ENCODE measurements around the gene NOX4.
"Not testable (repeated sequence)": the region's sequence is repeated elsewhere in the genome, so short reads cannot be mapped to it uniquely, and the experiment has no call there.

Gene NOX4

GRCh38 chr11:89355646-89356045 is 135.5 kb downstream of the NOX4 start:
- Histone ChIP-seq H3K9me3 (ENCODE audit: insufficient read depth, low read length) (no peaks in the 10 kb centered on the region), H3K27me3 (ENCODE audit: insufficient read depth, insufficient read length) (no peaks in the 10 kb centered on the region), H3K4me3 (ENCODE audit: insufficient read length, low read depth) (no peak overlapping the region), H3K9ac (ENCODE audit: insufficient read length, low read depth) (no peak overlapping the region), H3K4me1 (ENCODE audit: insufficient read depth, insufficient read length) (no peaks in the 10 kb centered on the region), H3K36me3 (ENCODE audit: insufficient read depth, insufficient read length, low read length) (peaks cover 5% of the 10 kb centered on the region)
- DNase-seq (ENCODE audit: low read depth, low spot score) = no peak
- TF ChIP-seq ZNF274 (IDR thresholded peaks at IDR 0.05; ENCODE audit: low read depth, low read length) (no peak), YY1 (IDR thresholded peaks at IDR 0.05; ENCODE audit: insufficient read depth, insufficient read length) (no peak), SUZ12 (IDR thresholded peaks at IDR 0.05; ENCODE audit: extremely low read depth, insufficient read depth, insufficient read length) (no peak)

- not testable (repeated sequence) for H3K27me3 ChIP-seq (ENCODE audit: insufficient read depth, insufficient read length); H3K9me3 ChIP-seq (ENCODE audit: insufficient read depth, low read length); H3K9ac ChIP-seq (ENCODE audit: insufficient read length, low read depth); H3K4me1 ChIP-seq (ENCODE audit: insufficient read depth, insufficient read length); DNase-seq (ENCODE audit: low read depth, low spot score); H3K4me3 ChIP-seq (ENCODE audit: insufficient read length, low read depth); H3K36me3 ChIP-seq (ENCODE audit: insufficient read depth, insufficient read length, low read length)
These were observed 136.7 kb downstream of the NOX4 start for GRCh38 chr11:89354513-89354912.

- H3K4me3 ChIP-seq (ENCODE audit: insufficient read length, low read depth) = no peak overlapping the region
- H3K27me3 ChIP-seq (ENCODE audit: insufficient read depth, insufficient read length) = no peaks in the 10 kb centered on the region
- H3K4me1 ChIP-seq (ENCODE audit: insufficient read depth, insufficient read length) = no peaks in the 10 kb centered on the region
- H3K36me3 ChIP-seq (ENCODE audit: insufficient read depth, insufficient read length, low read length) = no peaks in the 10 kb centered on the region
- no peak overlapping the region for H3K9ac ChIP-seq (ENCODE audit: insufficient read length, low read depth)
- DNase-seq (ENCODE audit: low read depth, low spot score) = no peak
- H3K9me3 ChIP-seq (ENCODE audit: insufficient read depth, low read length) = no peaks in the 10 kb centered on the region
- TF ChIP-seq YY1 (IDR thresholded peaks at IDR 0.05; ENCODE audit: insufficient read depth, insufficient read length) (no peak), ZNF274 (IDR thresholded peaks at IDR 0.05; ENCODE audit: low read depth, low read length) (no peak), SUZ12 (IDR thresholded peaks at IDR 0.05; ENCODE audit: extremely low read depth, insufficient read depth, insufficient read length) (no peak)
These were observed 144.1 kb downstream of the NOX4 start for GRCh38 chr11:89347071-89347470.

GRCh38 chr11:89346601-89347000 is 144.6 kb downstream of the NOX4 start:
- H3K9ac ChIP-seq (ENCODE audit: insufficient read length, low read depth) = no peak overlapping the region
- H3K4me1 ChIP-seq (ENCODE audit: insufficient read depth, insufficient read length) = no peaks in the 10 kb centered on the region
- no peaks in the 10 kb centered on the region for H3K9me3 ChIP-seq (ENCODE audit: insufficient read depth, low read length)
- no peaks in the 10 kb centered on the region for H3K36me3 ChIP-seq (ENCODE audit: insufficient read depth, insufficient read length, low read length)
- TF ChIP-seq YY1 (IDR thresholded peaks at IDR 0.05; ENCODE audit: insufficient read depth, insufficient read length) = no peak
- no peak for TF ChIP-seq ZNF274 (IDR thresholded peaks at IDR 0.05; ENCODE audit: low read depth, low read length)
- no peak for TF ChIP-seq SUZ12 (IDR thresholded peaks at IDR 0.05; ENCODE audit: extremely low read depth, insufficient read depth, insufficient read length)
- DNase-seq (ENCODE audit: low read depth, low spot score) = no peak
- no peak overlapping the region for H3K4me3 ChIP-seq (ENCODE audit: insufficient read length, low read depth)
- no peaks in the 10 kb centered on the region for H3K27me3 ChIP-seq (ENCODE audit: insufficient read depth, insufficient read length)

GRCh38 chr11:89342880-89343572 is 148.1 kb downstream of the NOX4 start:
- H3K9ac ChIP-seq (ENCODE audit: insufficient read length, low read depth); H3K36me3 ChIP-seq (ENCODE audit: insufficient read depth, insufficient read length, low read length); H3K4me1 ChIP-seq (ENCODE audit: insufficient read depth, insufficient read length); H3K27me3 ChIP-seq (ENCODE audit: insufficient read depth, insufficient read length); DNase-seq (ENCODE audit: low read depth, low spot score); H3K4me3 ChIP-seq (ENCODE audit: insufficient read length, low read depth); H3K9me3 ChIP-seq (ENCODE audit: insufficient read depth, low read length): not testable (repeated sequence)

GRCh38 chr11:89340450-89340849 is 150.7 kb downstream of the NOX4 start:
- H3K4me3 ChIP-seq (ENCODE audit: insufficient read length, low read depth); H3K9me3 ChIP-seq (ENCODE audit: insufficient read depth, low read length); H3K36me3 ChIP-seq (ENCODE audit: insufficient read depth, insufficient read length, low read length); DNase-seq (ENCODE audit: low read depth, low spot score); H3K4me1 ChIP-seq (ENCODE audit: insufficient read depth, insufficient read length); H3K27me3 ChIP-seq (ENCODE audit: insufficient read depth, insufficient read length); H3K9ac ChIP-seq (ENCODE audit: insufficient read length, low read depth): not testable (repeated sequence)

- H3K27me3 ChIP-seq (ENCODE audit: insufficient read depth, insufficient read length); H3K36me3 ChIP-seq (ENCODE audit: insufficient read depth, insufficient read length, low read length); H3K4me1 ChIP-seq (ENCODE audit: insufficient read depth, insufficient read length); DNase-seq (ENCODE audit: low read depth, low spot score); H3K9me3 ChIP-seq (ENCODE audit: insufficient read depth, low read length); H3K9ac ChIP-seq (ENCODE audit: insufficient read length, low read depth); H3K4me3 ChIP-seq (ENCODE audit: insufficient read length, low read depth): not testable (repeated sequence)
These were observed 153.1 kb downstream of the NOX4 start for GRCh38 chr11:89338073-89338472.

GRCh38 chr11:89337100-89337650 is 154.0 kb downstream of the NOX4 start:
- not testable (repeated sequence) for H3K9me3 ChIP-seq (ENCODE audit: insufficient read depth, low read length); H3K4me1 ChIP-seq (ENCODE audit: insufficient read depth, insufficient read length); H3K4me3 ChIP-seq (ENCODE audit: insufficient read length, low read depth); H3K27me3 ChIP-seq (ENCODE audit: insufficient read depth, insufficient read length); H3K9ac ChIP-seq (ENCODE audit: insufficient read length, low read depth); DNase-seq (ENCODE audit: low read depth, low spot score); H3K36me3 ChIP-seq (ENCODE audit: insufficient read depth, insufficient read length, low read length)

- not testable (repeated sequence) for DNase-seq (ENCODE audit: low read depth, low spot score); H3K9ac ChIP-seq (ENCODE audit: insufficient read length, low read depth); H3K36me3 ChIP-seq (ENCODE audit: insufficient read depth, insufficient read length, low read length); H3K4me1 ChIP-seq (ENCODE audit: insufficient read depth, insufficient read length); H3K27me3 ChIP-seq (ENCODE audit: insufficient read depth, insufficient read length); H3K4me3 ChIP-seq (ENCODE audit: insufficient read length, low read depth); H3K9me3 ChIP-seq (ENCODE audit: insufficient read depth, low read length)
These were observed 157.5 kb downstream of the NOX4 start for GRCh38 chr11:89333704-89334103.

- H3K9me3 ChIP-seq (ENCODE audit: insufficient read depth, low read length); H3K4me3 ChIP-seq (ENCODE audit: insufficient read length, low read depth); H3K9ac ChIP-seq (ENCODE audit: insufficient read length, low read depth); H3K4me1 ChIP-seq (ENCODE audit: insufficient read depth, insufficient read length); H3K27me3 ChIP-seq (ENCODE audit: insufficient read depth, insufficient read length); H3K36me3 ChIP-seq (ENCODE audit: insufficient read depth, insufficient read length, low read length); DNase-seq (ENCODE audit: low read depth, low spot score): not testable (repeated sequence)
These were observed 159.2 kb downstream of the NOX4 start for GRCh38 chr11:89331940-89332339.

All from NT2/D1 (cell line).